Mesenchymal stem cell (in vitro differentiated cells and primary cell): ENCODE measurements around the gene UXS1.

ENCODE experiments used
- DNase-seq: peaks from one replicate; pipeline ENCODE4 v3.0.0-alpha.2; 2013
- H2AFZ ChIP-seq: one replicate; pipeline ENCODE4 v1.6.1; 2013; ENCODE audit warnings: low read depth, mild to moderate bottlenecking, control low read depth, inconsistent platforms, low read length, moderate library complexity
- H2AK5ac ChIP-seq: 2 replicates; pipeline ENCODE4 v1.6.1; 2013; ENCODE audit warnings: low read length, moderate library complexity, mild to moderate bottlenecking, inconsistent platforms; ENCODE audit not compliant: severe bottlenecking
- H2BK120ac ChIP-seq: one replicate; pipeline ENCODE4 v1.6.1; 2013; ENCODE audit warnings: low read depth, mild to moderate bottlenecking, inconsistent platforms, low read length, moderate library complexity
- H2BK12ac ChIP-seq, 2 experiments: one replicate each; pipeline ENCODE4 v1.6.1; 2013; ENCODE audit warnings: inconsistent platforms in 2 of 2, low read length in 2 of 2, mild to moderate bottlenecking in 2 of 2, moderate library complexity in 2 of 2, control low read depth in 1 of 2
- H2BK15ac ChIP-seq: one replicate; pipeline ENCODE4 v1.6.1; 2013; ENCODE audit warnings: mild to moderate bottlenecking, low read depth, inconsistent platforms; ENCODE audit not compliant: poor library complexity, severe bottlenecking
- H2BK5ac ChIP-seq: 2 replicates; pipeline ENCODE4 v1.6.1; 2013; ENCODE audit warnings: low read depth, mild to moderate bottlenecking, low read length, control low read depth, inconsistent platforms; ENCODE audit not compliant: poor library complexity, severe bottlenecking
- H3K14ac ChIP-seq, 2 experiments: one replicate each; pipeline ENCODE4 v1.6.1; 2013; ENCODE audit warnings: inconsistent platforms in 2 of 2, low read length in 2 of 2, control low read depth in 1 of 2, mild to moderate bottlenecking in 1 of 2, moderate library complexity in 1 of 2
- H3K18ac ChIP-seq, 2 experiments: one replicate each; pipeline ENCODE4 v1.6.1; 2013; ENCODE audit warnings: inconsistent platforms in 2 of 2, low read length in 2 of 2, control low read depth in 1 of 2, low read depth in 1 of 2, mild to moderate bottlenecking in 1 of 2
- H3K23ac ChIP-seq, 2 experiments: one replicate each; pipeline ENCODE4 v1.6.1; 2013; ENCODE audit warnings: inconsistent platforms in 2 of 2, low read length in 2 of 2, mild to moderate bottlenecking in 2 of 2, moderate library complexity in 2 of 2, control low read depth in 1 of 2
- H3K27ac ChIP-seq: 2 replicates; pipeline ENCODE4 v1.5.1; 2013; ENCODE audit warnings: mild to moderate bottlenecking, moderate library complexity, low read length, control low read depth, inconsistent platforms; ENCODE audit not compliant: poor library complexity, severe bottlenecking
- H3K27me3 ChIP-seq, 2 experiments: 2 replicates each; pipeline versions ENCODE4 v1.6.1 to v1.7.0; 2013; ENCODE audit warnings: low read length in 2 of 2, mild to moderate bottlenecking in 2 of 2, moderate library complexity in 2 of 2, control low read depth in 1 of 2, inconsistent platforms in 1 of 2; ENCODE audit not compliant: control insufficient read depth in 1 of 2, insufficient read depth in 1 of 2
- H3K36me3 ChIP-seq, 2 experiments: 2 replicates each; pipeline versions ENCODE4 v1.6.1 to v1.7.0; 2013; ENCODE audit warnings: low read length in 2 of 2, control low read depth in 1 of 2, inconsistent platforms in 1 of 2, low read depth in 1 of 2, mild to moderate bottlenecking in 1 of 2; ENCODE audit not compliant: insufficient read depth in 2 of 2, control insufficient read depth in 1 of 2
- H3K4ac ChIP-seq, 2 experiments: one replicate each; pipeline ENCODE4 v1.6.1; 2013; ENCODE audit warnings: inconsistent platforms in 2 of 2, low read length in 2 of 2, mild to moderate bottlenecking in 2 of 2, moderate library complexity in 2 of 2, control low read depth in 1 of 2, low read depth in 1 of 2
- H3K4me1 ChIP-seq: 2 replicates; pipeline ENCODE4 v1.6.1; 2013; ENCODE audit warnings: low read depth, low read length, control low read depth; ENCODE audit not compliant: control insufficient read depth, insufficient read depth
- H3K4me2 ChIP-seq: 2 replicates; pipeline ENCODE4 v1.6.1; 2013; ENCODE audit warnings: low read length, mild to moderate bottlenecking, inconsistent platforms; ENCODE audit not compliant: poor library complexity, severe bottlenecking
- H3K4me3 ChIP-seq, 2 experiments: 2 replicates each; pipeline versions ENCODE4 v1.5.1 to v1.7.0; 2013; ENCODE audit warnings: low read length in 2 of 2, mild to moderate bottlenecking in 2 of 2, control low read depth in 1 of 2, low read depth in 1 of 2; ENCODE audit not compliant: insufficient read depth in 1 of 2
- H3K79me1 ChIP-seq: replicated peaks from 2 replicates; pipeline ENCODE4 v1.6.1; 2013; ENCODE audit warnings: mild to moderate bottlenecking, control low read depth, low read length, inconsistent platforms; ENCODE audit not compliant: poor library complexity, severe bottlenecking
- H3K9ac ChIP-seq: 2 replicates; pipeline ENCODE4 v1.7.0; 2013; ENCODE audit warnings: mild to moderate bottlenecking, low read length, moderate library complexity
- H3K9me3 ChIP-seq: 2 replicates; pipeline ENCODE4 v1.7.0; 2013; ENCODE audit warnings: mild to moderate bottlenecking, low read length; ENCODE audit not compliant: control insufficient read depth
- H4K8ac ChIP-seq: one replicate; pipeline ENCODE4 v1.6.1; 2013; ENCODE audit warnings: inconsistent platforms, mild to moderate bottlenecking, low read length, moderate library complexity
- H4K91ac ChIP-seq: one replicate; pipeline ENCODE4 v1.6.1; 2013; ENCODE audit warnings: mild to moderate bottlenecking, low read length, inconsistent platforms
- WGBS: methylation state at CpG from one replicate; pipeline ENCODE4 v1.1.7; 2013; ENCODE audit warnings: mixed read lengths; 5-methylcytosine and 5-hydroxymethylcytosine counted together

Gene UXS1

GRCh38 chr2:106073678-106074406 lies 120.3 kb downstream of the UXS1 start:
- Histone ChIP-seq H2AFZ (no peak overlapping the region), H2AK5ac (no peak overlapping the region), H3K9me3 (no peaks in the 10 kb centered on the region), H2BK15ac (no peak overlapping the region), H3K9ac (no peak overlapping the region), H3K27ac (no peak overlapping the region), H3K27me3 (peaks cover 9 to 30% of the 10 kb centered on the region in 2 experiments), H2BK120ac (no peak overlapping the region), H3K4me1 (no peaks in the 10 kb centered on the region), H2BK5ac (no peak overlapping the region), H4K91ac (no peak overlapping the region), H3K4me3 (no peak overlapping the region), H3K36me3 (no peaks in the 10 kb centered on the region), H3K4me2 (no peak overlapping the region), H3K4ac (no peak overlapping the region), H3K14ac (no peak overlapping the region), H4K8ac (no peak overlapping the region), H3K79me1 (no peaks in the 10 kb centered on the region), H2BK12ac (no peak overlapping the region), H3K18ac (no peak overlapping the region), H3K23ac (no peak overlapping the region)
- WGBS = 92% methylated on average over 17 of the region's 17 CpGs
- DNase-seq = no peak

- Histone ChIP-seq H3K27ac (no peak overlapping the region), H4K91ac (no peak overlapping the region), H4K8ac (no peak overlapping the region), H3K14ac (no peak overlapping the region), H3K4me3 (no peak overlapping the region), H3K4ac (no peak overlapping the region), H3K9ac (no peak overlapping the region), H2BK12ac (no peak overlapping the region), H3K23ac (no peak overlapping the region), H3K36me3 (no peaks in the 10 kb centered on the region), H3K4me2 (no peak overlapping the region), H2BK120ac (no peak overlapping the region), H2AFZ (no peak overlapping the region), H3K79me1 (no peaks in the 10 kb centered on the region), H2BK15ac (no peak overlapping the region), H2AK5ac (no peak overlapping the region), H3K27me3 (peaks cover 32 to 45% of the 10 kb centered on the region in 2 experiments), H2BK5ac (no peak overlapping the region), H3K18ac (no peak overlapping the region), H3K4me1 (peaks cover 6% of the 10 kb centered on the region), H3K9me3 (no peaks in the 10 kb centered on the region)
- no peak for DNase-seq
- WGBS = 92% methylated on average over 4 of the region's 4 CpGs
Measured at GRCh38 chr2:106070181-106070580, 123.9 kb downstream of the UXS1 start.

GRCh38 chr2:106068451-106068850 lies 125.7 kb downstream of the UXS1 start:
- no peak overlapping the region for H3K18ac ChIP-seq
- H3K79me1 ChIP-seq = no peaks in the 10 kb centered on the region
- peaks cover 44 to 46% of the 10 kb centered on the region in 2 experiments for H3K27me3 ChIP-seq
- H3K9ac ChIP-seq = no peak overlapping the region
- no peaks in the 10 kb centered on the region for H3K36me3 ChIP-seq
- H2BK5ac ChIP-seq = no peak overlapping the region
- no peak overlapping the region for H2BK120ac ChIP-seq
- H2AFZ ChIP-seq = no peak overlapping the region
- H4K8ac ChIP-seq = no peak overlapping the region
- H4K91ac ChIP-seq = no peak overlapping the region
- H3K23ac ChIP-seq = no peak overlapping the region
- H2AK5ac ChIP-seq = no peak overlapping the region
- no peak for DNase-seq
- H3K4ac ChIP-seq = no peak overlapping the region
- H3K14ac ChIP-seq = no peak overlapping the region
- WGBS = 92% methylated on average over 4 of the region's 4 CpGs
- no peak overlapping the region for H2BK12ac ChIP-seq
- H3K4me3 ChIP-seq = no peak overlapping the region
- no peaks in the 10 kb centered on the region for H3K9me3 ChIP-seq
- H3K27ac ChIP-seq = no peak overlapping the region
- H3K4me2 ChIP-seq = no peak overlapping the region
- peaks cover 8% of the 10 kb centered on the region for H3K4me1 ChIP-seq
- H2BK15ac ChIP-seq = no peak overlapping the region

GRCh38 chr2:106065983-106066820 lies 127.9 kb downstream of the UXS1 start:
- H3K4ac ChIP-seq = no peak overlapping the region
- no peak overlapping the region for H2BK5ac ChIP-seq
- peak overlapping the region in 1 of 2 experiments; percentile 56 for H3K23ac ChIP-seq
- H3K36me3 ChIP-seq = no peaks in the 10 kb centered on the region
- DNase-seq = no peak
- no peak overlapping the region for H3K27ac ChIP-seq
- H2AK5ac ChIP-seq = no peak overlapping the region
- peak overlapping the region in 1 of 2 experiments; percentile 53 for H3K14ac ChIP-seq
- no peak overlapping the region for H4K91ac ChIP-seq
- no peaks in the 10 kb centered on the region for H3K9me3 ChIP-seq
- no peak overlapping the region for H3K4me2 ChIP-seq
- H2BK15ac ChIP-seq = no peak overlapping the region
- H2AFZ ChIP-seq = no peak overlapping the region
- 29% methylated on average over 26 of the region's 26 CpGs for WGBS
- no peak overlapping the region for H2BK120ac ChIP-seq
- no peak overlapping the region for H3K4me3 ChIP-seq
- H3K9ac ChIP-seq = no peak overlapping the region
- no peak overlapping the region for H2BK12ac ChIP-seq
- H4K8ac ChIP-seq = no peak overlapping the region
- H3K4me1 ChIP-seq = peaks cover 8% of the 10 kb centered on the region
- H3K79me1 ChIP-seq = no peaks in the 10 kb centered on the region
- H3K18ac ChIP-seq = no peak overlapping the region
- H3K27me3 ChIP-seq = peaks cover 38 to 43% of the 10 kb centered on the region in 2 experiments
